Testis (tissue), 3 donors: ENCODE data around the gene STK16. TPM values are rescaled to one million over a fixed set of nuclear protein-coding genes. Genes with fewer than 3 reads are reported as not detected.

Experiments
- DNase-seq: peaks from one replicate; pipeline ENCODE4 v3.0.0-alpha.2; 2019
- H3K27ac ChIP-seq, 2 donors: fragments of 200-600 bp; sonication (generic); one replicate each; pipeline ENCODE4 v1.5.1; 2019
- H3K27me3 ChIP-seq: fragments of 200-600 bp; sonication (generic); one replicate; pipeline ENCODE4 v1.5.1; 2019
- H3K36me3 ChIP-seq: fragments of 200-600 bp; sonication (generic); one replicate; pipeline ENCODE4 v1.5.1; 2017; ENCODE audit warnings: low read depth; ENCODE audit errors: missing control alignments
- H3K4me1 ChIP-seq: fragments of 200-600 bp; sonication (generic); one replicate; pipeline ENCODE4 v1.5.1; 2019
- H3K4me3 ChIP-seq, 2 donors: fragments of 200-600 bp; sonication (generic); one replicate each; pipeline ENCODE4 v1.5.1; 2017 to 2019
- H3K9me3 ChIP-seq: fragments of 200-600 bp; sonication (generic); one replicate; pipeline ENCODE4 v1.5.1; 2017
- CTCF ChIP-seq, 3 experiments: fragments of 450-650 bp in 2 of 3; fragments of 200-600 bp in 1 of 3; sonication (generic) in 1 of 3; IDR thresholded peaks; one replicate each; pipeline ENCODE4 v1.5.1; 2016 to 2019; ENCODE audit warnings: antibody characterized with exemption in 3 of 3, mild to moderate bottlenecking in 2 of 3, moderate library complexity in 1 of 3
- POLR2A ChIP-seq: fragments of 450-650 bp; IDR thresholded peaks from one replicate; pipeline ENCODE4 v1.6.1; 2017; ENCODE audit warnings: antibody characterized with exemption, mild to moderate bottlenecking, moderate library complexity
- WGBS, 2 donors: methylation state at CpG; one replicate each; pipeline ENCODE4 v1.1.5; 2018; 5-methylcytosine and 5-hydroxymethylcytosine counted together
- intact Hi-C: fragments of 100-400 bp; cut with DNase I; formaldehyde crosslinking; loops from one replicate; pipeline ENCODE4 v1.15.1; 2023; ENCODE audit warnings: low total_unique reads
- polyA plus RNA-seq: library from polyadenylated mRNA; stranded (reverse); fragments of 350-450 nt; fragmentation: Illumina TruSeq; extraction: RNeasy Lipid Tissue Mini Kit (QIAGEN cat#74804); gene quantifications from one replicate; pipeline ENCODE4 v1.2.3, GENCODE V29; 2014; ENCODE audit warnings: low read depth, low replicate concordance; ENCODE audit not compliant: insufficient read depth
- total RNA-seq, 2 donors: library from RNA; depleted of rRNA; stranded (reverse); fragments of >200 nt; gene quantifications; one replicate each; pipeline ENCODE4 v1.2.3, GENCODE V29; 2016

STK16 gene
- total and polyA plus RNA-seq, 3 donors from 2014 or later, result 29.1 to 63.0 (median 32.6) TPM

- intact Hi-C loops, result no loop called here
- WGBS, 2 donors, result 51 to 62% methylated on average over 17 of the region's 17 CpGs
- DNase-seq, result no peak
- Histone ChIP-seq H3K4me1 (peaks cover 18% of the 10 kb centered on the region), H3K36me3 (no peaks in the 10 kb centered on the region), H3K4me3 (no peak overlapping the region), H3K9me3 (no peaks in the 10 kb centered on the region), H3K27me3 (no peaks in the 10 kb centered on the region), H3K27ac (peak overlapping the region; percentile 97)
- no peak for TF ChIP-seq POLR2A
- TF ChIP-seq CTCF (IDR thresholded peaks at IDR 0.05), result no peak
Observed at GRCh38 chr2:219207884-219208740, 37.2 kb upstream of the STK16 start.

- H3K36me3 ChIP-seq, result no peaks in the 10 kb centered on the region
- TF ChIP-seq CTCF (IDR thresholded peaks at IDR 0.05) (no peak), POLR2A (no peak)
- H3K27ac ChIP-seq, result no peak overlapping the region
- H3K27me3 ChIP-seq, result no peaks in the 10 kb centered on the region
- WGBS, 2 donors, result 83 to 89% methylated on average over 15 to 18 of the region's 18 CpGs
- H3K4me1 ChIP-seq, result peaks cover 18% of the 10 kb centered on the region
- intact Hi-C loops, result no loop called here
- H3K4me3 ChIP-seq, result no peak overlapping the region
- H3K9me3 ChIP-seq, result no peaks in the 10 kb centered on the region
- DNase-seq, result peak; percentile 10
Observed at GRCh38 chr2:219209236-219210195, 35.8 kb upstream of the STK16 start.

GRCh38 chr2:219210196-219210885 lies 34.9 kb upstream of the STK16 start:
- intact Hi-C loops, result no loop called here
- 93 to 95% methylated on average over 23 to 24 of the region's 24 CpGs for WGBS, 2 donors

More at GRCh38 chr2:219210196-219210885, 34.9 kb upstream of the STK16 start:
- peaks cover 18% of the 10 kb centered on the region for H3K4me1 ChIP-seq
- no peak for TF ChIP-seq CTCF (IDR thresholded peaks at IDR 0.05)
- no peak for TF ChIP-seq POLR2A
- peak; percentile 10 for DNase-seq
- H3K27me3 ChIP-seq, result no peaks in the 10 kb centered on the region
- H3K36me3 ChIP-seq, result no peaks in the 10 kb centered on the region
- no peak overlapping the region for H3K27ac ChIP-seq
- H3K4me3 ChIP-seq, result no peak overlapping the region
- H3K9me3 ChIP-seq, result no peaks in the 10 kb centered on the region
